Keratinocyte (primary cell): ENCODE results near the gene WFS1. TPM values are rescaled to one million over a fixed set of nuclear protein-coding genes. Genes with fewer than 3 reads are reported as not detected.

Experiments
- DNase-seq: peaks from one replicate; pipeline ENCODE4 v3.0.0-alpha.2; 2011; ENCODE audit warnings: low read depth, missing footprints, low spot score
- FAIRE-seq: peaks from 2 replicates; lab custom pipeline; 2011; peaks lifted over from hg19 to GRCh38; lab: Jason Lieb, UNC
- H2AFZ ChIP-seq: 2 replicates; pipeline ENCODE4 v1.6.0; 2012; ENCODE audit warnings: low read length, control low read depth, inconsistent platforms; ENCODE audit not compliant: control insufficient read depth
- H3K27ac ChIP-seq: 2 replicates; pipeline ENCODE4 v1.5.1; 2011; ENCODE audit warnings: low read length; ENCODE audit not compliant: control insufficient read depth, insufficient read depth
- H3K27me3 ChIP-seq: 3 replicates; pipeline ENCODE4 v1.6.0; 2011; ENCODE audit warnings: low read length; ENCODE audit not compliant: control insufficient read depth, insufficient read depth; ENCODE audit errors: extremely low read depth
- H3K36me3 ChIP-seq, 2 experiments: 2 replicates in 1 of 2; 3 replicates in 1 of 2; pipeline ENCODE4 v1.5.1; 2011; ENCODE audit warnings: low read length in 2 of 2, mild to moderate bottlenecking in 1 of 2; ENCODE audit not compliant: control insufficient read depth in 2 of 2, insufficient read depth in 2 of 2; ENCODE audit errors: extremely low read depth in 1 of 2
- H3K4me1 ChIP-seq: 3 replicates; pipeline ENCODE4 v1.5.1; 2011; ENCODE audit warnings: low read length; ENCODE audit not compliant: control insufficient read depth, insufficient read depth; ENCODE audit errors: extremely low read depth
- H3K4me2 ChIP-seq: 3 replicates; pipeline ENCODE4 v1.6.0; 2011; ENCODE audit warnings: low read depth, low read length; ENCODE audit not compliant: control insufficient read depth, insufficient read depth; ENCODE audit errors: extremely low read depth
- H3K4me3 ChIP-seq, 3 experiments: fragments of 200-600 bp in 1 of 3; sonication (generic) in 1 of 3; 2 replicates in 2 of 3; 3 replicates in 1 of 3; pipeline ENCODE4 v1.5.1; 2011 to 2016; ENCODE audit warnings: low read length in 3 of 3, mild to moderate bottlenecking in 3 of 3, control low read depth in 2 of 3, inconsistent platforms in 1 of 3, low read depth in 1 of 3, mixed read lengths in 1 of 3, mixed run types in 1 of 3, moderate library complexity in 1 of 3; ENCODE audit not compliant: control insufficient read depth in 2 of 3, insufficient read depth in 2 of 3; ENCODE audit errors: extremely low read depth in 1 of 3
- H3K79me2 ChIP-seq: 2 replicates; pipeline ENCODE4 v1.6.0; 2012; ENCODE audit warnings: low read length; ENCODE audit not compliant: control insufficient read depth, insufficient read depth
- H3K9ac ChIP-seq: 3 replicates; pipeline ENCODE4 v1.6.0; 2011; ENCODE audit warnings: low read length; ENCODE audit not compliant: control insufficient read depth, insufficient read depth; ENCODE audit errors: extremely low read depth
- H3K9me1 ChIP-seq: 3 replicates; pipeline ENCODE4 v1.6.0; 2011; ENCODE audit warnings: low read length; ENCODE audit not compliant: control insufficient read depth, insufficient read depth; ENCODE audit errors: extremely low read depth
- H3K9me3 ChIP-seq: 2 replicates; pipeline ENCODE4 v1.5.1; 2012; ENCODE audit warnings: low read depth, low read length; ENCODE audit not compliant: control insufficient read depth
- H4K20me1 ChIP-seq: 3 replicates; pipeline ENCODE4 v1.6.0; 2011; ENCODE audit warnings: low read length; ENCODE audit not compliant: control insufficient read depth, insufficient read depth; ENCODE audit errors: extremely low read depth
- EZH2 ChIP-seq: IDR thresholded peaks from one replicate; pipeline ENCODE4 v1.6.1; 2012; ENCODE audit warnings: inconsistent platforms, mild to moderate bottlenecking, low read length, moderate library complexity
- dilution Hi-C: fragments of 300-500 bp; cut with MboI; formaldehyde crosslinking; loops from one replicate; pipeline ENCODE4 v1.7.0; 2020; ENCODE audit warnings: low sequenced_read_pairs; ENCODE audit not compliant: extremely low pct_ligation_motif_present
- polyA plus RNA-seq, 5 experiments: library from polyadenylated mRNA; depleted of rRNA in 3 of 5; stranded (reverse) in 3 of 5; stranded (forward) in 1 of 5; unstranded in 1 of 5; fragments of >200 nt; gene quantifications; 1 replicate in 1 of 5; 2 replicates in 3 of 5; 3 replicates in 1 of 5; pipeline versions ENCODE4 v1.2.1 to v1.2.3, GENCODE V29; 2011 to 2012; ENCODE audit warnings: missing spikeins in 2 of 5, low read depth in 1 of 5, low replicate concordance in 1 of 5
- TF ChIP-seq, protein P1 (sequence below), 3 experiments: IDR thresholded peaks in 1 of 3; conservative IDR thresholded peaks in 1 of 3; optimal IDR thresholded peaks in 1 of 3; 2 replicates in 2 of 3; 3 replicates in 1 of 3; pipeline versions ENCODE3 to v1.5.1; 2011; ENCODE audit warnings: low read length in 3 of 3, mild to moderate bottlenecking in 3 of 3, moderate library complexity in 2 of 3, control low read depth in 1 of 3, inconsistent platforms in 1 of 3; ENCODE audit not compliant: insufficient read depth in 2 of 3; ENCODE audit errors: extremely low read depth in 1 of 3

WFS1 gene
- polyA plus RNA-seq, 1 donor (not counting 4 experiments of a cell fraction or from before 2014, with no cell fraction given): 7.0 TPM

DNA sequence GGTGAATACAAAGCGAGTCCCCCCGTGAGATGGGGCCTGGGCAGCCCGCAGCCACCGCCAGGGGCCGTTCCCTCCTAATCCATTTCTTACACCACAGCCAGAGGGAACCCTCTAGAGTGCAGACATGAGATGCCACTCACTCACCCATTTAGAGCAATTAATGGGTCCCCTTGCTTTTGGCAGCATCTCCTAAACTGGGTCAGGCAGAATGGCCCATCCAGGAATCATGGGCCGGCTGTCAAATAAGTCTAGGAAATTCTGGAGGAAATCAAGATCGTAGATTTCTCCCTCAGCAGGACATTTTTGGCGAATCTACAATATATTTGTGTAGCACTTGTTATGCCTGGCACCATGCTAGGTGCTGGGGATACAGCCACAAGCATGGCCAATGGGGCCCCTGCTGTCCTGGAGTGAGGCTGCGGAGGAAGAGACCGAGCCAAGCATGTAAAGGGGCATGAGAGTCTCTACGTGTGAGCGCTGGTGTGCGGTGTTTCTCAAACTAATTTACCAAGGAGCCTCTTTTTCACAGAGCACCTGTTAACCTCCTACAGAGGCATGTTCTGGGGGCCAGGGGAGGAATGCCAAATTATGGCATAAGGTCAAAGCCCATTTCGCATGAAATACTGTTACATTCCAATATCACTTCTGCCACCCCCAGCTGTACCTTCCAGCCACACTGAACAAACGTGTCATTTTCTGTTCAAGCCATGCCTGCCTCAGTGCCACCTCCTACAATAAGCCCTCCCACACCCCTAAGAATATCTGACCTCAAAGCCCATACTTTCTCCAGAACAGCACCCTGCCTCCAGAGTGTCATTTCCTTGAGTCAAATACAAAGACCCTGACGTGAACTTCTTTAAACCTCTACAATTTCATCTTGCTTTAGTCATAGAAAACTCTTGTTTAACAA, 41.2 kb upstream of the WFS1 start:
- no peak for TF ChIP-seq EZH2
- TF ChIP-seq, protein P1, sequence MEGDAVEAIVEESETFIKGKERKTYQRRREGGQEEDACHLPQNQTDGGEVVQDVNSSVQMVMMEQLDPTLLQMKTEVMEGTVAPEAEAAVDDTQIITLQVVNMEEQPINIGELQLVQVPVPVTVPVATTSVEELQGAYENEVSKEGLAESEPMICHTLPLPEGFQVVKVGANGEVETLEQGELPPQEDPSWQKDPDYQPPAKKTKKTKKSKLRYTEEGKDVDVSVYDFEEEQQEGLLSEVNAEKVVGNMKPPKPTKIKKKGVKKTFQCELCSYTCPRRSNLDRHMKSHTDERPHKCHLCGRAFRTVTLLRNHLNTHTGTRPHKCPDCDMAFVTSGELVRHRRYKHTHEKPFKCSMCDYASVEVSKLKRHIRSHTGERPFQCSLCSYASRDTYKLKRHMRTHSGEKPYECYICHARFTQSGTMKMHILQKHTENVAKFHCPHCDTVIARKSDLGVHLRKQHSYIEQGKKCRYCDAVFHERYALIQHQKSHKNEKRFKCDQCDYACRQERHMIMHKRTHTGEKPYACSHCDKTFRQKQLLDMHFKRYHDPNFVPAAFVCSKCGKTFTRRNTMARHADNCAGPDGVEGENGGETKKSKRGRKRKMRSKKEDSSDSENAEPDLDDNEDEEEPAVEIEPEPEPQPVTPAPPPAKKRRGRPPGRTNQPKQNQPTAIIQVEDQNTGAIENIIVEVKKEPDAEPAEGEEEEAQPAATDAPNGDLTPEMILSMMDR (optimal IDR thresholded peaks at IDR 0.05 in 1 of 3, IDR thresholded peaks at IDR 0.05 in 1 of 3, conservative IDR thresholded peaks at IDR 0.05 in 1 of 3; ENCODE audit: extremely low read depth in 1 of 3, insufficient read depth in 2 of 3, low read length in 3 of 3): no peak
- FAIRE-seq (no peak), DNase-seq (no peak)
- Histone ChIP-seq H3K36me3 (no peaks in the 10 kb centered on the region), H3K9ac (no peak overlapping the region), H3K9me1 (no peaks in the 10 kb centered on the region), H3K4me3 (no peak overlapping the region), H3K4me1 (no peaks in the 10 kb centered on the region), H4K20me1 (no peaks in the 10 kb centered on the region), H3K4me2 (no peak overlapping the region), H2AFZ (no peak overlapping the region), H3K27ac (no peak overlapping the region), H3K9me3 (no peaks in the 10 kb centered on the region), H3K79me2 (no peaks in the 10 kb centered on the region), H3K27me3 (no peaks in the 10 kb centered on the region)
- dilution Hi-C loops: no loop called here

DNA sequence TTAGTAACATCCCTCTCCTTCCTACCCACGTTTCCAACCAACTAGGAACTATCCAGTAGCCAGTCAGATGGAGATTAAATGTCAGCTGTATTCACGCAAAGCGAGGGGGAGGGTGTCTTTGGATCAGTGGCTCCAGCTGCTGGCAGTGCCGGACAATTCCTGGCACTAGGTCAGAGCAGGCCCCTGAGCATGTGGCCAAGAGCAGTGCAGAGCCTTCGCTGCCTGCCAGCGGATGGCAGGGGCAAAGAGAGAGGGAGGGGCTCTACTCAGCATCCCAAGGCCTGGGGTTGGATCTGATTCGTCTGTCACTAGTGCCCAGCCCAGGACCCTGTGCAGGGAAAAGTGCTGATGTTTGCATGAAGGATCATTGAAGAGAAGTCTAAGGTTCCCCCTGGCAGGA, 40.6 kb upstream of the WFS1 start:
- no peaks in the 10 kb centered on the region for H3K36me3 ChIP-seq
- no peaks in the 10 kb centered on the region for H3K9me1 ChIP-seq
- no peak overlapping the region for H2AFZ ChIP-seq
- no peak for DNase-seq
- no peaks in the 10 kb centered on the region for H3K4me1 ChIP-seq
- no peaks in the 10 kb centered on the region for H3K27me3 ChIP-seq
- H3K27ac ChIP-seq: no peak overlapping the region
- no peak for TF ChIP-seq EZH2
- TF ChIP-seq, protein P1 (optimal IDR thresholded peaks at IDR 0.05 in 1 of 3, IDR thresholded peaks at IDR 0.05 in 1 of 3, conservative IDR thresholded peaks at IDR 0.05 in 1 of 3; ENCODE audit: extremely low read depth in 1 of 3, insufficient read depth in 2 of 3, low read length in 3 of 3): no peak
- H3K4me3 ChIP-seq: no peak overlapping the region
- no peaks in the 10 kb centered on the region for H4K20me1 ChIP-seq
- no peaks in the 10 kb centered on the region for H3K79me2 ChIP-seq
- FAIRE-seq: no peak
- dilution Hi-C loops: no loop called here
- H3K4me2 ChIP-seq: no peak overlapping the region
- no peaks in the 10 kb centered on the region for H3K9me3 ChIP-seq
- H3K9ac ChIP-seq: no peak overlapping the region
